DMS153 treated with DMSO at 0.1 percent for 48 hours (cell line): Measurements from ENCODE around the gene BBS4.
A peak's percentile ranks its signal among the peaks of the same experiment; 100 is the strongest.

Source experiments
- DNase-seq: peaks from one replicate; lab custom pipeline; 2025; ENCODE audit not compliant: unreplicated experiment; lab: John Stamatoyannopoulos, UW

The BBS4 gene

GRCh38 chr15:72758182-72758581 lies 72.2 kb downstream of the BBS4 start:
- no peak for DNase-seq

DNA sequence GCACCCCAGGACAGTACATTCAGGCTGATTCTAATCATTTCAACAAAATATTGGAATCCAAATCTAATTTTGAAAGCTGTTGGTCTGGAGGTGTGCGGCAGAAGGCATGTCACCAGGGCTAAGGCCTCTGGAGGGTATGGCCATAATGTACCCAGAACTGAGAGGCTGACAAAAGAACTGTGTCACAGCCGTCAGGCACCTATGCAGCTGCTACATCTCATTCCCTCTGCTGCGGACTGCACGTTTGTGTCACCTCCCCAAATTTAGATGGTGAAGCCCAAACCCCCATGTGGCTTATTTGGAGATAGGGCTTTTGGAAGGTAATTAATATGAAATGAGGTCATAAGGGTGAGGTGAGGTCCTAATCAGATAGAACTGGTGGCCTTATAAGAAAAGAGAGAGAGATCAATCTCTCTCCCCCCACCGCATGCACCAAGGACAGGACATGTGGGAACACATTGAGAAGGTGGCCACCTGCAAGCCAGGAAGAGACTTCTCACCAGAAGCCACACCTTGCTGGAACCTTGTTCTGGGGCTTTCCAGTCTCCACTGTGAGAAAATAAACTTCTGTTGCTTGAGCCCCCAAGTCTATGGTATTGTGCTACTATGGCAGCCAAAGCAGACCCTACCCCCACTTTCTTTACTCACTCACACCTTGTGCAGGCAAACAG lies 74.7 kb downstream of the BBS4 start:
- no peak for DNase-seq

DNA sequence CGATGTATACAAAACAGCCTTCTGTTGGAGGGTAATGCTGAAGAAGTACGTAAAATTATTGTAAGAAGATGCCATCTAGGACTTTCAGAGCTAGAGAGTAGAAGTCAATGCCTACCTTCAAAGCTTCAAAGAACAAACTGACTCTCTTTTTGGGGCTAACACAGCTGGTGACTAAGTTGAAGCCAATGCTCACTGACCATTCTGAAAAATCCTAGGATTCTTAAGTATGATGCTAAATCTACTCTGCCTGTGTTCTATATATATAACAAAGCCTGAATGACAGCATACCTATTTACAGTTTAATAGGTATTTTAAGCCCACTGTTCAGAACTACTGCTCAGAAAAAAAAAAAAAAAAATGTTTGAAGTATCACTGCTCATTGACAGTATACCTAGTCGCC lies 78.6 kb downstream of the BBS4 start:
- no peak for DNase-seq

DNA sequence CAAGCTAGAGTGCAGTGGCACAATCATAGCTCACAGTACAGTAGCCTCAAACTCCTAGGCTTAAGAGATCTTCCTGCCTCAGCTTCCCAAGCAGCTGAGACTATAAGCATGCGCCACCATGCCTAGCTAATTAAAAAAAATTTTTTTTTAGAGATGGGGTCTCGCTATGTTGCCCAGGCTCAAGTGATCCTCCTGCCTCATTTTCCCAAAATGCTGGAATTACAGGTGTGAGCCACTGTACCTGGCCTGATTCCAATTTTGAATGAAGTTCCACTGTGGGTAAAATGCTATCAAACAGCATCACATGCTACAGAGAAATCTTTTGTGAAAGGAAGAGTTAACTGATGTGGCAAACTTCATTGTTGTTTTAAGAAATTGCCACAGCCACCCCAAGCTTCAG lies 80.0 kb downstream of the BBS4 start:
- DNase-seq = no peak

DNA sequence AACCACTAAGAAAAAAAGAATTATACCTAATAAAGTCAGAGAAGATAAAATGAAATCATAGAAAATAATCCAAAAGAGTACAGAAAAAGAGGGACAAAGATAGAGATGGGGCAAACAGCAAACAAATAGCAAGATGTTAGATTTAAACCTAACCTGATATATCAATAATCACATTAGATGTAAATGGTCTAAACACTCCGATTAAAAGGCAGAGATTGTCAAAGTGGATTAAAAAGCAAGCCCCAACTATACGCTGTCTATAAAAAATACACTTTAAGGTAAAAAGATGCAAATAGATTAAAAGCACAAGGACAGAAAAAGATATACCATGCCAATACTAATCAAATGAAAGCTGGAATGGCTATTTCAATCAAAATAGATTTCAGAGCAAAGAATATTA lies 80.8 kb downstream of the BBS4 start:
- DNase-seq = no peak

DNA sequence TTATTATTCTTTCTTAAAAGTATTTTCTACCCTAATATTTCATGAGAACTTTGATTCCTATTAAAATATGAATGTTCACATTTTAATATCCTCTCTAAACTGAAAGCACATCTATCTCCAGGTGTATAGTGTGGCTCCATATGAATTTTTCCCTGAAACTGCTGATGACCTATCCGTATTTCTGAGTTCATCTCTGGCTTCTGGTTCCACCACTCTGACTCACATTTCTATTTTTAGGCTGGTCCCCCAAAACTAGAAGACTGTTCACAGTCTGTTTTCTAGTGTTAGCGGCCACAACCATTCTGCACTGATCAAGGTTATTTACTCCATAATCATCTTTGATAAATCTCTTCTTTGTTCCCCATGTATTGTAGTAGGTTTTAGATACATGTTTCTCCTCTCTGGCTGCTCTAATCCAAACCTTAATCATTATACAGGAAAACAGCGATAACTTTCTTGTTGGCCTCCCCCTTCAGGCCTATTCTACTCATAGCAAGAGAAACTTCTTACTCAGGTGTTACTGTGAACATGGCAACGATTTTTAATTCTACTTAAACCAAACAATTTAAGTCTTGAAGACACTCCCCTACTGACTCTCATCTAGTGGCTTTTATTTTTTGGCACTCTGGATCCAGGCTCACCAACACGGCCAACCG lies 84.8 kb downstream of the BBS4 start:
- no peak for DNase-seq

- no peak for DNase-seq
Measured at GRCh38 chr15:72771329-72771725, 85.3 kb downstream of the BBS4 start.

- DNase-seq = no peak
Measured at GRCh38 chr15:72774696-72775383, 88.8 kb downstream of the BBS4 start.

DNA sequence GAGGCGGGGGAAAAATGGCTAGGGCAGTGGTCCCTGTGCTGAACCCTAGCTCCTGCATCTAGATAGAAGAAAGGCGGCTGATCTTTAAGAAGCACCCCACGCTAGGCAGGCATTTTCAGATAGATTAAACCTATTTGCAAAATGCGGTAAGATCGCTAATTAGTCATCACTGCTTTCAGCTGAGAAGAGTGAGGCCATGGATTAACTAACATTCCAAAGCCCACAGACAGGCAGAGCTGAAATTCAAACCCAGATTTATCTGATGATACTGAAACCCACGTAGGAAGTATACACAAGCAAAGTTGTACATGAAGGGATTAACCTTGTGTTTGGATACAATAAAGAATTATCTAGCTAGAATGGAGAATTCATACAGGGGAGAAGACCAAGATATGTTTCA lies 92.8 kb downstream of the BBS4 start:
- no peak for DNase-seq

DNA sequence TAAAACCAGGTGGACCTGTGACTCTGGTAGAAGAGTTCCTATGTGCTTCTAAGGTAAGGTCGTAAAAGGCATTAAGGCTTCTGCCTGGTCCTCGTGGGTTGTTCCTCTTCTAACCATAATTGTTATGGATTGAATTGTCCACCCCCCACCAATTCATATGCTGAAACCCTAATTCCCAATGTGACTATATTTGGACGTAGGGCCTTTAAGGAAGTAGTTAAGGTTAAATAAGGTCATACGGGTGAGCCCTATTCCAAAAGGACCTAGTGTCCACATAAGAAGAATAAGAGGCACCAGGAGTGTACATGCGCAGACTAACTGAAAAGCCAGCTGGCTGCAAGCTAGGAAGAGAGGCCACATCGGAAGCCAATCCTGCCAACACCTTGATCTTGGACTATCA lies 95.6 kb downstream of the BBS4 start:
- DNase-seq = no peak

DNA sequence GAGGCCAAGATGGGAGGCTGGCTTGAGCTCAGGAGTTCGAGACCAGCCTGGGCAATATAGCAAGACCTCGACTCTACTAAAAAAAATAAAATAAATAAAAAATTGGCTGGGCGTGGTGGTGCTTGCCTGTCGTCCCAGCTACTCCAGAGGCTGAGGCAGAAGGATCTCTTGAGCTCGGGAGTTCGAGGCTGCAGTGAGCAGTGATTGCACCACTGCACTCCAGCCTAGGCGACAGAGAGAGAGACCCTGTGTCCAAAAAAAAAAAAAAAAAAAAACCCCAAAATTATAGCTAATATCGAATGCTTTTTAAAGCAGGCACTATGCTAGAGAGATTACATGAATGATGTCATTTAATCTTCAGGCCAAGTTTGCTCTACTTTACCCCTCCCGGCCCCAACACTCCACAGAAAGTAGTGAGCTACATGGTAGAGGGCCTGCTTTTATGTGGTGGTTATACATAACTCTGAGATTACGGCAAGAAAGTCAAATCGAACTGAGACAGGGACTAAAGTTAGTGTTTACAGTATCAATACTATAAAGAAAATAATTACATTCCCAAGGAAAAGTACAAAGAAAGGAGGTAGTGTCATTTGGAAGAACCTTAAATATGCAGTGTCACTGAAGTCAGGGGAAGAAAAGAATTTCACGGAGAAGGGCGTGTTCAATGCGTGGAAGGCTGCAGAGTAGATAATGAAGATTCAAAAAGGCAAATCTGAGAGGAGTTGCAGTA lies 96.4 kb downstream of the BBS4 start:
- DNase-seq = no peak

DNA sequence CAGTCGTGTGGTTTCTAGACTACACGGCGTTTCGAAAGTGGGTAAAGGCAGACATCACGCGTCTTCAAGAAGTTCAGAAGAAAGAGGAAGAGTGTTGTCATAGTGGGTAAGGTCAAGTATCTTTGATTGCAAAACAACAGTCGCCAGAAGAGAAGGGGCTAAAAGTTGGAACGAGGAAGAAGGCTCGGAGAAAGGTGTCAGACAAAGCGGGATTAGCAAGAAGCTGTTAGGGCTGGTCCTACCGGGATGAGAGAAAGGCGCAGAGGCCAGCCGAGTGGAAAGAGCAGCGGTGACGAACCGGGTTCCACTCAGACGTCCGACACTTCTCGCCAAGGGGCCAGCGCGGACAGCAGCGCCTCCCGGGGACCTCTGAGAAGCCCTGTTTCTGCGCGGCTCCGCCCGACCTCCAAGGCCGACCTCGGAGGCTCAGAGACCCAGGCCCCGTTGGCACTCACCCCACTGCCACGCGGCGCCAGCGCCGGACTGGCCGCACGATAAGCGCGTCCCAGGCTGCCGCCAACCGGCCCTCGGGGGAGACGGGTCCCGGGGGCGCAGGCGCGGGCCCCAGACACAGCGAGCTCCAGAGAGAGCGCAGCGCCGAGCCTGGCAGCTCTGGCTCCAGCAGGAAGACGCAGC lies 97.1 kb downstream of the BBS4 start:
- DNase-seq = no peak

- peak; percentile 42 for DNase-seq
Measured at GRCh38 chr15:72783640-72784455, 97.8 kb downstream of the BBS4 start, which contains the start of gene ADPGK. ADPGK (minus strand) TSS chr15:72783758; CDS start chr15:72783691, 67 bp downstream.

GRCh38 chr15:72784456-72784876 lies 98.5 kb downstream of the BBS4 start:
- DNase-seq = no peak

- DNase-seq = no peak
Measured at GRCh38 chr15:72785432-72785831, 99.4 kb downstream of the BBS4 start.

DNA sequence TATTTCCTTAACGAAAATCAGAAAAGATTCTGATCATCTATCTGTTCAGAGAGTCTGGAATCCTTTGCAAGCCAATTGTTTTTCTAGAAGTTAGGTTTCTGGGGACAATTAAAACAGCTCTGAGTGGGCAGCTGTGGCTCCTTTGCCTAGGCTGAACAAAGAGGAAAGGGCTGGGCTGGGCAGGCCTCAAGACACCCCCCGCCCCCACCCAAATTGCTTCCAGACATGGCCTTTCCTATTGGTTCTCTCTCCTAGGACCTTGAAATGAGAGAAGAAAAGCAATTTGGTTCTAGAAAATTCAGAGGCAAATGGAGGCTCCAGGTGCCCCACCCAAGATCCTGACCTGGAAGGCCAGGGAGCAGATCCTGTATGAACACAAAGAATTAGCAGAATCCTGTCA lies 99.8 kb downstream of the BBS4 start:
- DNase-seq = no peak

- DNase-seq = no peak
Measured at GRCh38 chr15:72786242-72786641, 100.2 kb downstream of the BBS4 start.

DNA sequence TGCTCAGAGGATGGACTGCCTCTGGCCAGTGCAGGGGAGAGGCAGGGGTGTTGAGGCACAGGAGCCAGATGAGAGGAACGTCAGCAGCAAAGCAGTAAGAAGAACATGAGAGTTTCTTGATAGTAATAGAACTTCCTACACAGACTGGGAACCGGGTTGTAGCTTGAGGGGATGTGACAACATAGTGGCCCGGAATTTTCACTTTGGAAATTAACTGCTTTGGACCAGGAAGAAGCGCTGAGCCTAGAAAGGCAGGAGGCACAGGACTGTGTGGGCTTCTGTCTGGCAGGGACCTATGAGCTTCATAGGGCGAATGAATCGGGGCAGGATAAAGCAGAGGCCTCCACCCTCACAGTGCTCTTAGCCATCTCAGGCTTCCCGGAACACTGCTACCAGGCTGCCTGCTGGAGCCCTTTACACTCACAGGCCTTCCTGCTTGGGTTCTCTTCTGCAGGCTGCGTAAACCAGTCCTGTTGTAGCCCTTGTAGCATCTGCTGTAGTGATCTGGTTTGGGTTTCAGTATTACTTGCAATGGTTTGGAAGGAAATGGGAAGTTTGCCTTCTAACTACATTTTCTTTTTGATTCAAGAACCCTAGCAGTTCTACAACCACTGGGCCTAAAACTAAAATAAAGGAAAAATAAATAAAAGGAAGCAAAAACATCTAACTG lies 100.8 kb downstream of the BBS4 start:
- no peak for DNase-seq

DNA sequence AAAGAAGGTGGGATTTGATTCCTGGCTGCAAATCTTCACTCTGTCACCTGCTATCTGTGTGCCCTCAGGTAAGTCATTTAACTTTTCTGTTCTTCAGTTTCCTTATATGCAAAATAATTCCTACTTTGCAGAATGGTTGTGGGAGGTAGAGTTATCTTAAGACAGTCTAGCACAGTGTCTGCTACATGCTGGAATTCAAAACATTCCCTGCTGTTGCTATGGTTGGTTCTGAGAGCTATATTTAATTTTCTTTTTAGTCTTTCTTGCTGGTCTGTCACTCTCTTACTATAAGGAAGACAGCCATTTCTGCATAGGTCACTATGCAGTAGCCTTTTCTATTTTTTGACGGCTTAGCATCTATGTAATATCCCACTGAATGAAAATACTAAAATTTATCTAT lies 101.5 kb downstream of the BBS4 start:
- no peak for DNase-seq
